B cell (primary cell): ENCODE measurements around the gene CHST11. TPM values are rescaled to one million over a fixed set of nuclear protein-coding genes. Genes with fewer than 3 reads are reported as not detected.

Experiments
- ATAC-seq: fragments of 200-7000 bp; cut with Tn5 transposase; one replicate; pipeline ENCODE4 v1.10.0; 2021; ENCODE audit warnings: low read depth, mild to moderate bottlenecking, moderate number of reproducible peaks, moderate library complexity
- CTCF ChIA-PET: fragments of 350-600 bp; sonication (Branson Sonifier 250); formaldehyde crosslinking; loops from one replicate; lab custom pipeline; 2021; ENCODE audit warnings: antibody characterized with exemption, inconsistent platforms; lab: Charles Lee
- POLR2A ChIA-PET: fragments of 350-600 bp; sonication (Branson Sonifier 250); formaldehyde crosslinking; loops from one replicate; lab custom pipeline; 2021; ENCODE audit warnings: antibody characterized with exemption; lab: Charles Lee
- DNase-seq: peaks from one replicate; pipeline ENCODE4 v3.0.0; 2013
- H2AFZ ChIP-seq: 2 replicates; pipeline ENCODE4 v1.6.1; 2012; ENCODE audit warnings: mild to moderate bottlenecking, low read depth, low read length; ENCODE audit not compliant: insufficient read depth, poor library complexity, severe bottlenecking
- H3K27ac ChIP-seq, 2 donors: 1 replicate in 1 of 2; 2 replicates in 1 of 2; pipeline ENCODE4 v1.5.1; 2012 to 2013; ENCODE audit warnings: low read length in 2 of 2, mild to moderate bottlenecking in 2 of 2, moderate library complexity in 1 of 2
- H3K27me3 ChIP-seq, 4 experiments: fragments of 200-600 bp in 1 of 4; sonication (generic) in 1 of 4; replicated peaks in 1 of 4; 1 replicate in 2 of 4; 2 replicates in 2 of 4; pipeline versions ENCODE4 v1.6.1 to v1.7.0; 2013 to 2016; ENCODE audit warnings: low read length in 3 of 4, mild to moderate bottlenecking in 2 of 4, mixed read lengths in 1 of 4, moderate library complexity in 1 of 4; ENCODE audit not compliant: insufficient read depth in 4 of 4, control insufficient read depth in 3 of 4; ENCODE audit errors: control extremely low read depth in 1 of 4
- H3K36me3 ChIP-seq, 2 experiments: replicated peaks in 1 of 2; 1 replicate in 1 of 2; 2 replicates in 1 of 2; pipeline versions ENCODE4 v1.6.1 to v1.7.1; 2013; ENCODE audit warnings: low read length in 1 of 2; ENCODE audit not compliant: insufficient read depth in 2 of 2, control insufficient read depth in 1 of 2; ENCODE audit errors: control extremely low read depth in 1 of 2, extremely low read depth in 1 of 2
- H3K4me1 ChIP-seq, 2 donors: fragments of 200-600 bp in 1 of 2; sonication (generic) in 1 of 2; 1 replicate in 1 of 2; 2 replicates in 1 of 2; pipeline versions ENCODE4 v1.5.1 to v1.6.1; 2013 to 2017; ENCODE audit warnings: low read length in 2 of 2; ENCODE audit not compliant: control insufficient read depth in 2 of 2, insufficient read depth in 2 of 2
- H3K4me2 ChIP-seq: replicated peaks from 2 replicates; pipeline ENCODE3; 2012; ENCODE audit warnings: mild to moderate bottlenecking, low read depth, low read length; ENCODE audit not compliant: poor library complexity, severe bottlenecking
- H3K4me3 ChIP-seq, 5 experiments: fragments of 200-600 bp in 1 of 5; sonication (generic) in 1 of 5; 1 replicate in 3 of 5; 2 replicates in 2 of 5; pipeline versions ENCODE4 v1.5.1 to v1.7.0; 2011 to 2016; ENCODE audit warnings: low read length in 4 of 5, mild to moderate bottlenecking in 4 of 5, low read depth in 2 of 5, control low read depth in 1 of 5, moderate library complexity in 1 of 5; ENCODE audit not compliant: insufficient read depth in 1 of 5; ENCODE audit errors: control extremely low read depth in 1 of 5, extremely low read depth in 1 of 5
- H3K79me2 ChIP-seq: fragments of 200-600 bp; sonication (generic); one replicate; pipeline ENCODE4 v1.6.0; 2016; ENCODE audit warnings: low read length; ENCODE audit not compliant: control insufficient read depth, insufficient read depth
- H3K9ac ChIP-seq: fragments of 200-600 bp; sonication (generic); 2 replicates; pipeline ENCODE4 v1.6.1; 2017; ENCODE audit warnings: mild to moderate bottlenecking, low read length, moderate library complexity
- H3K9me3 ChIP-seq, 3 donors: one replicate each; pipeline versions ENCODE4 v1.6.1 to v1.7.1; 2013; ENCODE audit warnings: low read length in 2 of 3; ENCODE audit not compliant: control insufficient read depth in 2 of 3, insufficient read depth in 1 of 3; ENCODE audit errors: control extremely low read depth in 1 of 3
- H4K20me1 ChIP-seq: 2 replicates; pipeline ENCODE4 v1.6.0; 2012; ENCODE audit warnings: mild to moderate bottlenecking, low read length; ENCODE audit not compliant: insufficient read depth, control insufficient read depth, poor library complexity, severe bottlenecking
- H3K27ac Mint-ChIP-seq: one replicate; pipeline ENCODE4 v1.8.0; 2021; ENCODE audit warnings: mixed read lengths
- H3K27me3 Mint-ChIP-seq: one replicate; pipeline ENCODE4 v1.8.0; 2021; ENCODE audit warnings: mixed read lengths
- H3K4me1 Mint-ChIP-seq: one replicate; pipeline ENCODE4 v1.8.0; 2021; ENCODE audit warnings: mixed read lengths
- H3K4me3 Mint-ChIP-seq: one replicate; pipeline ENCODE4 v1.8.0; 2021; ENCODE audit warnings: mixed read lengths
- H3K9me3 Mint-ChIP-seq: one replicate; pipeline ENCODE4 v1.8.0; 2022; ENCODE audit warnings: mixed read lengths; ENCODE audit not compliant: insufficient read depth
- EZH2 ChIP-seq: IDR thresholded peaks from 2 replicates; pipeline ENCODE4 v1.6.1; 2012; ENCODE audit warnings: borderline replicate concordance, low read depth, mild to moderate bottlenecking, moderate library complexity, low read length; ENCODE audit not compliant: insufficient read depth, poor library complexity, severe bottlenecking
- WGBS: methylation state at CpG from one replicate; pipeline ENCODE4 v1.1.5; 2013; ENCODE audit warnings: missing lambda C conversion rate; ENCODE audit not compliant: insufficient coverage; 5-methylcytosine and 5-hydroxymethylcytosine counted together
- intact Hi-C: fragments of 100-400 bp; cut with micrococcal nuclease; formaldehyde crosslinking; loops from one replicate; pipeline ENCODE4 v1.10.0; 2022
- polyA plus RNA-seq: library from polyadenylated mRNA; depleted of rRNA; stranded (reverse); fragments of >200 nt; gene quantifications from 2 replicates; pipeline ENCODE4 v1.2.3, GENCODE V29; 2012
- total RNA-seq, 2 donors: library from RNA; stranded (reverse); fragments of 120-200 nt in 1 of 2; gene quantifications; 1 replicate in 1 of 2; 2 replicates in 1 of 2; pipeline versions ENCODE4 v1.2.3 to v1.2.4, GENCODE V29; 2013 to 2022
- TF ChIP-seq, protein P1 (sequence below): fragments of 200-600 bp; IDR thresholded peaks from one replicate; pipeline ENCODE4 v1.8.0; 2022; ENCODE audit warnings: antibody characterized with exemption, mild to moderate bottlenecking

CHST11 gene
- total and polyA plus RNA-seq, 2 donors (not counting 1 experiment from before 2014, with no cell fraction given): 46.3 to 152 TPM

- Histone ChIP-seq H3K9me3 (peaks cover 0 to 2% (median 0%) of the 10 kb centered on the region in 3 donors), H3K4me2 (no peak overlapping the region), H3K4me1 (peaks cover 26 to 33% of the 10 kb centered on the region in 2 donors), H3K4me3 (no peak overlapping the region), H2AFZ (no peak overlapping the region), H4K20me1 (peaks cover 40% of the 10 kb centered on the region), H3K9ac (no peak overlapping the region), H3K36me3 (no peaks in the 10 kb centered on the region), H3K27me3 (no peaks in the 10 kb centered on the region), H3K27ac (no peak overlapping the region), H3K79me2 (peaks cover 100% of the 10 kb centered on the region)
- CTCF ChIA-PET: interaction anchor here (1.1 to 1.4 kb wide), 2 partner anchors 30 to 82 kb away, joined by 3 read pairs; partner anchors contain the start of gene CHST11
- Mint-ChIP-seq H3K4me1 (peaks cover 82% of the 10 kb centered on the region), H3K4me3 (no peak overlapping the region), H3K27me3 (no peaks in the 10 kb centered on the region), H3K27ac (no peak overlapping the region), H3K9me3 (no peaks in the 10 kb centered on the region)
- TF ChIP-seq, protein P1, sequence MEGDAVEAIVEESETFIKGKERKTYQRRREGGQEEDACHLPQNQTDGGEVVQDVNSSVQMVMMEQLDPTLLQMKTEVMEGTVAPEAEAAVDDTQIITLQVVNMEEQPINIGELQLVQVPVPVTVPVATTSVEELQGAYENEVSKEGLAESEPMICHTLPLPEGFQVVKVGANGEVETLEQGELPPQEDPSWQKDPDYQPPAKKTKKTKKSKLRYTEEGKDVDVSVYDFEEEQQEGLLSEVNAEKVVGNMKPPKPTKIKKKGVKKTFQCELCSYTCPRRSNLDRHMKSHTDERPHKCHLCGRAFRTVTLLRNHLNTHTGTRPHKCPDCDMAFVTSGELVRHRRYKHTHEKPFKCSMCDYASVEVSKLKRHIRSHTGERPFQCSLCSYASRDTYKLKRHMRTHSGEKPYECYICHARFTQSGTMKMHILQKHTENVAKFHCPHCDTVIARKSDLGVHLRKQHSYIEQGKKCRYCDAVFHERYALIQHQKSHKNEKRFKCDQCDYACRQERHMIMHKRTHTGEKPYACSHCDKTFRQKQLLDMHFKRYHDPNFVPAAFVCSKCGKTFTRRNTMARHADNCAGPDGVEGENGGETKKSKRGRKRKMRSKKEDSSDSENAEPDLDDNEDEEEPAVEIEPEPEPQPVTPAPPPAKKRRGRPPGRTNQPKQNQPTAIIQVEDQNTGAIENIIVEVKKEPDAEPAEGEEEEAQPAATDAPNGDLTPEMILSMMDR: no peak
- TF ChIP-seq EZH2: no peak
- POLR2A ChIA-PET: no interaction called here
- DNase-seq (no peak), ATAC-seq (no peak)
- WGBS: 89% methylated on average over 5 of the region's 6 CpGs
- intact Hi-C loops: no loop called here
These were observed 82.2 kb downstream of the CHST11 start for GRCh38 chr12:104538891-104539462.

- Mint-ChIP-seq H3K9me3 (no peaks in the 10 kb centered on the region), H3K4me1 (peaks cover 80% of the 10 kb centered on the region), H3K4me3 (no peak overlapping the region), H3K27ac (no peak overlapping the region), H3K27me3 (no peaks in the 10 kb centered on the region)
- no peak overlapping the region for H3K9ac ChIP-seq
- H3K9me3 ChIP-seq: peaks cover 0 to 2% (median 0%) of the 10 kb centered on the region in 3 donors
- H3K27me3 ChIP-seq: no peaks in the 10 kb centered on the region
- peaks cover 69% of the 10 kb centered on the region for H4K20me1 ChIP-seq
- peaks cover 99% of the 10 kb centered on the region for H3K79me2 ChIP-seq
- TF ChIP-seq, protein P1: no peak
- no peak for TF ChIP-seq EZH2
- CTCF ChIA-PET: interaction anchor here (1.2 to 1.8 kb wide), 2 partner anchors 9 to 163 kb away, joined by 3 to 5 read pairs; no protein-coding TSS in a partner anchor
- no peak overlapping the region for H3K4me3 ChIP-seq
- ATAC-seq (no peak), DNase-seq (no peak)
- intact Hi-C loops: no loop called here
- H2AFZ ChIP-seq: no peak overlapping the region
- 100% methylated on average over 3 of the region's 5 CpGs for WGBS
- H3K36me3 ChIP-seq: no peaks in the 10 kb centered on the region
- POLR2A ChIA-PET: interaction anchor here (0.6 kb wide), 2 partner anchors 17 to 25 kb away, joined by 4 to 7 read pairs; no protein-coding TSS in a partner anchor
- no peak overlapping the region for H3K27ac ChIP-seq
- H3K4me2 ChIP-seq: no peak overlapping the region
- H3K4me1 ChIP-seq: peaks cover 21 to 37% of the 10 kb centered on the region in 2 donors
These were observed 88.1 kb downstream of the CHST11 start for GRCh38 chr12:104544836-104545235.
